ENCODE results near the gene EGLN1. TPM values are rescaled to one million over a fixed set of nuclear protein-coding genes. Genes with fewer than 3 reads are reported as not detected.

Gene EGLN1
- total and polyA plus RNA-seq, 2 of the 8 experiments (the other 6 are each of a cell fraction or from before 2014, with no cell fraction given) = 4.0 to 6.4 TPM

DNA sequence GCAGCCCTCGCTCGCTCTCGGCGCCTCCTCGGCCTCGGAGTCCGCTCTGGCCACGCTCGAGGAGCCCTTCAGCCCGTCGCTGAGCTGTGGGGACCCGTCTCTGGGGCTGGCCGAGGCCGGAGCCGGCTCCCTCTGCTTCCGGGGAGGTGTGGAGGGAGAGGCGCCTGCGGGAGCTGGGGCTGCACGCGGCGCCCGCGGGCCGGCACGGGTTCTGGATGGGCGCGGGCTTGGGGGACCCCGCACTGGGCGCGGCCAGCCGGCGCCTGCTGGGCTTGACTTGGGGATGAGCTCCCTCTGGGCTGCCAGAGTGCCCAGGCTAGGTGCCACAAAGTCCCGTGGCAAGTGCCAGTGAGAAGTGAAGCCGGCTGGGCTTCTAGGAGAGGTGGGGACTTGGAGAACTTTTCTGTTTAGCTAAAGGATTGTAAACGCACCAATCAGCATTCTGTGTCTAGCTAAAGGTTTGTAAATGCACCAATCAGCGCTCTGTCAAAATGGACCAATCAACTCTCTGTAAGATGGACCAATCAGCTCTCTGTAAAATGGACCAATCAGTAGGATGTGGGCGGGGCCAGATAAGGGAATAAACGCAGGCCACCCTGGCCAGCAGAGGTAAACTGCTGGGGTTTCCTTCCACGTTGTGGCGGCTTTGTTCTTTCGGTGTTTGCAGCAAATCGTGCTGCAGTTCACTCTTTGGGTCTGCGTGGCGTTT lies 104.6 kb downstream of the EGLN1 start:
- Histone ChIP-seq H3K79me1 (ENCODE audit: low read depth, low read length) (no peaks in the 10 kb centered on the region), H2BK15ac (ENCODE audit: low read length) (no peak overlapping the region), H4K91ac (replicated peaks; ENCODE audit: insufficient read length, low read length) (no peak overlapping the region), H3K14ac (ENCODE audit: insufficient read length) (no peak overlapping the region), H3K9me3 (ENCODE audit: insufficient read depth in 2 of 2, low read depth in 1 of 2, low read length in 1 of 2) (peaks cover 0 to 4% of the 10 kb centered on the region in 2 experiments; a peak in 1 of 4 replicates), H3K9ac (replicated peaks in 1 of 4; ENCODE audit: extremely low read depth in 1 of 4, low read depth in 3 of 4, low read length in 3 of 4) (no peak overlapping the region), H3K27ac (ENCODE audit: low read depth, low read length) (no peak overlapping the region), H2AK5ac (ENCODE audit: low read depth, low read length) (no peak overlapping the region), H3K56ac (replicated peaks; ENCODE audit: insufficient read length, low read depth, low read length) (no peak overlapping the region), H2BK12ac (ENCODE audit: low read depth, low read length) (no peak overlapping the region), H3K18ac (ENCODE audit: extremely low read depth, low read length) (no peak overlapping the region), H3K4me3 (ENCODE audit: extremely low read depth in 1 of 4, insufficient read depth in 2 of 4, low read depth in 3 of 4, low read length in 4 of 4) (no peak overlapping the region), H3K23ac (ENCODE audit: insufficient read length) (no peak overlapping the region), H2BK5ac (ENCODE audit: low read depth, low read length) (no peak overlapping the region), H3K4me2 (ENCODE audit: insufficient read depth in 1 of 2, low read depth in 2 of 2, low read length in 2 of 2) (no peak overlapping the region), H3K23me2 (ENCODE audit: low read depth, low read length) (no peaks in the 10 kb centered on the region), H2AFZ (ENCODE audit: low read length) (no peak overlapping the region), H3K79me2 (ENCODE audit: control insufficient read depth in 1 of 2, insufficient read depth in 2 of 2, low read length in 2 of 2) (no peaks in the 10 kb centered on the region), H2BK120ac (replicated peaks; ENCODE audit: low read depth, low read length) (no peak overlapping the region), H3K27me3 (replicated peaks in 1 of 4; ENCODE audit: control insufficient read depth in 3 of 4, extremely low read depth in 1 of 4, insufficient read depth in 3 of 4, low read length in 3 of 4) (no peaks in the 10 kb centered on the region), H3K36me3 (ENCODE audit: control insufficient read depth in 2 of 4, insufficient read depth in 4 of 4, low read length in 3 of 4) (no peaks in the 10 kb centered on the region), H4K20me1 (replicated peaks in 1 of 2; ENCODE audit: control insufficient read depth in 1 of 2, insufficient read depth in 2 of 2, low read length in 2 of 2) (no peaks in the 10 kb centered on the region), H4K5ac (ENCODE audit: insufficient read length, low read depth, low read length) (no peak overlapping the region), H3K4ac (replicated peaks; ENCODE audit: insufficient read length, low read depth, low read length) (no peak overlapping the region), H4K8ac (ENCODE audit: extremely low read depth, insufficient read depth, low read length) (peak overlapping the region; percentile 28; the same call in 1 of the 2 replicates), H2BK20ac (ENCODE audit: low read length) (no peak overlapping the region), H3K4me1 (replicated peaks in 1 of 4; ENCODE audit: control insufficient read depth in 3 of 4, insufficient read depth in 4 of 4, low read length in 3 of 4) (no peaks in the 10 kb centered on the region)
- WGBS, 2 experiments (ENCODE audit: extremely low coverage in 1 of 2, insufficient coverage in 1 of 2, insufficient read length in 1 of 2, insufficient replicate concordance in 2 of 2, low coverage in 1 of 2, low lambda C conversion rate in 2 of 2, missing lambda C conversion rate in 1 of 2) = 96% methylated on average over 24 of the region's 44 CpGs; no CpG with 5 or more reads in 1 of the 2 experiments
- no peak for TF ChIP-seq RXRA (IDR thresholded peaks at IDR 0.05; ENCODE audit: insufficient read depth, low read depth, low read length)
- TF ChIP-seq CBX8 (IDR thresholded peaks at IDR 0.05; ENCODE audit: borderline replicate concordance, low read depth, low read length) = no peak
- no peak for TF ChIP-seq ZNF274 (IDR thresholded peaks at IDR 0.05; ENCODE audit: borderline replicate concordance, extremely low read depth, low read length)
- TF ChIP-seq, protein P1, sequence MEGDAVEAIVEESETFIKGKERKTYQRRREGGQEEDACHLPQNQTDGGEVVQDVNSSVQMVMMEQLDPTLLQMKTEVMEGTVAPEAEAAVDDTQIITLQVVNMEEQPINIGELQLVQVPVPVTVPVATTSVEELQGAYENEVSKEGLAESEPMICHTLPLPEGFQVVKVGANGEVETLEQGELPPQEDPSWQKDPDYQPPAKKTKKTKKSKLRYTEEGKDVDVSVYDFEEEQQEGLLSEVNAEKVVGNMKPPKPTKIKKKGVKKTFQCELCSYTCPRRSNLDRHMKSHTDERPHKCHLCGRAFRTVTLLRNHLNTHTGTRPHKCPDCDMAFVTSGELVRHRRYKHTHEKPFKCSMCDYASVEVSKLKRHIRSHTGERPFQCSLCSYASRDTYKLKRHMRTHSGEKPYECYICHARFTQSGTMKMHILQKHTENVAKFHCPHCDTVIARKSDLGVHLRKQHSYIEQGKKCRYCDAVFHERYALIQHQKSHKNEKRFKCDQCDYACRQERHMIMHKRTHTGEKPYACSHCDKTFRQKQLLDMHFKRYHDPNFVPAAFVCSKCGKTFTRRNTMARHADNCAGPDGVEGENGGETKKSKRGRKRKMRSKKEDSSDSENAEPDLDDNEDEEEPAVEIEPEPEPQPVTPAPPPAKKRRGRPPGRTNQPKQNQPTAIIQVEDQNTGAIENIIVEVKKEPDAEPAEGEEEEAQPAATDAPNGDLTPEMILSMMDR (IDR thresholded peaks at IDR 0.05; ENCODE audit: control extremely low read depth in 1 of 3, insufficient read depth in 1 of 3, low read depth in 1 of 3, low read length in 3 of 3) = no peak
- no peak for TF ChIP-seq TEAD4 (IDR thresholded peaks at IDR 0.05; ENCODE audit: low read depth, low read length)
- TF ChIP-seq RBBP5 (IDR thresholded peaks at IDR 0.05; ENCODE audit: borderline replicate concordance, low read depth, low read length) = no peak
- TF ChIP-seq, protein P2, sequence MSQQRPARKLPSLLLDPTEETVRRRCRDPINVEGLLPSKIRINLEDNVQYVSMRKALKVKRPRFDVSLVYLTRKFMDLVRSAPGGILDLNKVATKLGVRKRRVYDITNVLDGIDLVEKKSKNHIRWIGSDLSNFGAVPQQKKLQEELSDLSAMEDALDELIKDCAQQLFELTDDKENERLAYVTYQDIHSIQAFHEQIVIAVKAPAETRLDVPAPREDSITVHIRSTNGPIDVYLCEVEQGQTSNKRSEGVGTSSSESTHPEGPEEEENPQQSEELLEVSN (IDR thresholded peaks at IDR 0.05) = no peak
- no peak for TF ChIP-seq SP1 (IDR thresholded peaks at IDR 0.05; ENCODE audit: low read depth, low read length)
- no peak for TF ChIP-seq SIX5 (IDR thresholded peaks at IDR 0.05; ENCODE audit: low read depth, low read length)
- no peak for TF ChIP-seq SIRT6 (IDR thresholded peaks at IDR 0.05; ENCODE audit: low read length)
- DNase-seq (ENCODE audit: low read depth in 1 of 2, low spot score in 2 of 2) (no peak), FAIRE-seq (no peak)
- ChIA-PET POLR2A (ENCODE audit: partially characterized antibody) (interaction anchor here (0.9 kb wide), 1 partner anchor 9 kb away, joined by 3 read pairs; no protein-coding TSS in a partner anchor), CTCF (ENCODE audit: partially characterized antibody) (interaction anchor here (1.0 to 6.7 kb wide), 7 partner anchors 12 to 420 kb away, joined by 3 to 23 read pairs (median 5); no protein-coding TSS in a partner anchor)

Measured in H1 (cell line).